Measurements from ENCODE around the gene TNFRSF9.

Gene TNFRSF9

DNA sequence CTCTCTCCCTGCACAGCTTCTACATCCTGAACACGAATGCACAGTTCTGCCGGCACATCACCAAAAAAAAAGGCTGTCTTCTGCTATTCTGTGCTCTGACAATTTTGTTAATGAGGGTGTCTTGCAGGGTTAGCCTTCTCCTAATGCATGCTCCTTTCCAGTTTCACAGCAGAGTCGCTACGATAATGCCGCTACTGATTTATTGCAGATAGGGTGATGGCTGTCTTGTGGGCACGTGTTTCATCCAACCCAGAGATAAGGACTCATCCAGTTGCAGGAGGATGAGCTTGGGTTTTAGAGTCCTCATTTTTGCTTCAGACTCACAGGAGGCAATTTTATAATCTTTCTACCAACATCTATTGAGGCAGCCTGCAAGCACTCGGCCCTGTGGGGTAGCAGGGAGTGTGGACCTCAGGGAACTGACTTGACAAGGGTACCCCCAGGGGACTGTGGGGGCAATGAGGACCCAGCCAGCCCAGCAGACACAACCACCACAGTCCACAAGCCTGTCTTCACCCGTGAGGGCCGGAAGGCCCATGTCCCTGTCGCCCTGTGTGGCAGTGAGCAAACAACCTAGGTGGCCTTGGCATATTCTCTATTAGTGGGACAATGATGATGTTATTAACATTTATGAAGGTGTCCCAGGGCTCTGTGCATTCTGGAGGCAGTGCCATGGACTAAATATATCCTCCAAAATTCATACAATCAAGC lies 72.4 kb downstream of the TNFRSF9 start:
- no peak for DNase-seq

DNA sequence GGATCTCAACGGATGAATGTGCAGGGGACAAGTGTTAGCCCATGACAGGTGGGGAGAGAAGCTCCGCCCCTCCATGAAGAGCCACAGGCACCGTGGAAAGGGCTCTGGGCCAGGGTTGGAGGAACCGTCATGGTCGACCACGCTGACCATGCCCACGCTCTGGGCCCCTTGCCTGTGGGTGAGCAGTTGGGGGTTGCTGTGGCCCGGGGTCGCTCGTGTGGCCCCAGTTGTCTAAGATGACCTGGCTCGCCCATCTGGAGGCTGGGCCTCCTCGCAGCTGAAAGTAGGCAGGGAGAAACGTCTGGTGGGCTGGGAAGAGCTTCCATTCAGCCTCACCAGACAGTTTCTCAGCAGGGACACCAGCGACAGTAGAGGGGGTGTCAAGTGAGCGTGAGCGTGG lies 74.7 kb downstream of the TNFRSF9 start:
- DNase-seq, result no peak

All from NCI-H2171 treated with DMSO at 0.1 percent for 48 hours (cell line).